ENCODE measurements around the gene ZNF536. TPM values are rescaled to one million over a fixed set of nuclear protein-coding genes. Genes with fewer than 3 reads are reported as not detected.

Gene ZNF536
- total and polyA plus RNA-seq, 2 donors (not counting 1 experiment from before 2014, with no cell fraction given) = not detected

GRCh38 chr19:30487178-30487577 is 115.0 kb downstream of the ZNF536 start:
- no peak overlapping the region for H3K4me2 ChIP-seq (replicated peaks; ENCODE audit: low read depth, low read length, poor library complexity, severe bottlenecking)
- no peaks in the 10 kb centered on the region for H3K79me2 ChIP-seq (ENCODE audit: control insufficient read depth, insufficient read depth, low read length)
- no peak overlapping the region for H3K9ac ChIP-seq (ENCODE audit: low read length)
- ChIA-PET POLR2A (no interaction called here), CTCF (no interaction called here)
- Mint-ChIP-seq H3K4me1 (no peaks in the 10 kb centered on the region), H3K27ac (no peak overlapping the region), H3K27me3 (no peaks in the 10 kb centered on the region), H3K9me3 (ENCODE audit: insufficient read depth) (peaks cover 4% of the 10 kb centered on the region), H3K4me3 (no peak overlapping the region)
- no peak for TF ChIP-seq CTCF (IDR thresholded peaks at IDR 0.05)
- TF ChIP-seq EZH2 (IDR thresholded peaks at IDR 0.05; ENCODE audit: borderline replicate concordance, insufficient read depth, low read depth, low read length, poor library complexity, severe bottlenecking) = no peak
- DNase-seq (no peak), ATAC-seq (ENCODE audit: low read depth) (no peak)
- no peak overlapping the region for H3K27ac ChIP-seq (ENCODE audit: low read length in 2 of 2)
- H2AFZ ChIP-seq (ENCODE audit: insufficient read depth, low read depth, low read length, poor library complexity, severe bottlenecking) = no peak overlapping the region
- H3K27me3 ChIP-seq (replicated peaks in 1 of 4; ENCODE audit: control extremely low read depth in 1 of 4, control insufficient read depth in 3 of 4, insufficient read depth in 4 of 4, low read length in 3 of 4) = peaks cover 0 to 2% (median 0%) of the 10 kb centered on the region in 4 experiments
- no peaks in the 10 kb centered on the region for H3K36me3 ChIP-seq (replicated peaks in 1 of 2; ENCODE audit: control extremely low read depth in 1 of 2, control insufficient read depth in 1 of 2, extremely low read depth in 1 of 2, insufficient read depth in 2 of 2, low read length in 1 of 2)
- intact Hi-C loops (cut with micrococcal nuclease) = no loop called here
- H4K20me1 ChIP-seq (ENCODE audit: control insufficient read depth, insufficient read depth, low read length, poor library complexity, severe bottlenecking) = no peaks in the 10 kb centered on the region
- no peaks in the 10 kb centered on the region for H3K4me1 ChIP-seq (ENCODE audit: control insufficient read depth in 2 of 2, insufficient read depth in 2 of 2, low read length in 2 of 2)
- H3K4me3 ChIP-seq (ENCODE audit: control extremely low read depth in 1 of 5, extremely low read depth in 1 of 5, insufficient read depth in 1 of 5, low read depth in 2 of 5, low read length in 4 of 5) = no peak overlapping the region
- H3K9me3 ChIP-seq (ENCODE audit: control extremely low read depth in 1 of 3, control insufficient read depth in 2 of 3, insufficient read depth in 1 of 3, low read length in 2 of 3) = peaks cover 0 to 11% (median 0%) of the 10 kb centered on the region in 3 donors
- 90% methylated on average over 2 of the region's 3 CpGs for WGBS (ENCODE audit: insufficient coverage)

GRCh38 chr19:30488191-30488590 is 116.0 kb downstream of the ZNF536 start:
- no peaks in the 10 kb centered on the region for H3K4me1 ChIP-seq (ENCODE audit: control insufficient read depth in 2 of 2, insufficient read depth in 2 of 2, low read length in 2 of 2)
- no peak overlapping the region for H3K27ac Mint-ChIP-seq
- H3K9me3 ChIP-seq (ENCODE audit: control extremely low read depth in 1 of 3, control insufficient read depth in 2 of 3, insufficient read depth in 1 of 3, low read length in 2 of 3) = peaks cover 0 to 5% (median 0%) of the 10 kb centered on the region in 3 donors
- H3K9ac ChIP-seq (ENCODE audit: low read length) = no peak overlapping the region
- H3K4me3 ChIP-seq (ENCODE audit: control extremely low read depth in 1 of 5, extremely low read depth in 1 of 5, insufficient read depth in 1 of 5, low read depth in 2 of 5, low read length in 4 of 5) = no peak overlapping the region
- TF ChIP-seq CTCF (IDR thresholded peaks at IDR 0.05) (no peak), EZH2 (IDR thresholded peaks at IDR 0.05; ENCODE audit: borderline replicate concordance, insufficient read depth, low read depth, low read length, poor library complexity, severe bottlenecking) (no peak)
- POLR2A ChIA-PET = no interaction called here
- no peak overlapping the region for H3K4me2 ChIP-seq (replicated peaks; ENCODE audit: low read depth, low read length, poor library complexity, severe bottlenecking)
- no peak overlapping the region for H3K27ac ChIP-seq (ENCODE audit: low read length in 2 of 2)
- peaks cover 4% of the 10 kb centered on the region for H3K9me3 Mint-ChIP-seq (ENCODE audit: insufficient read depth)
- no peaks in the 10 kb centered on the region for H3K79me2 ChIP-seq (ENCODE audit: control insufficient read depth, insufficient read depth, low read length)
- no peaks in the 10 kb centered on the region for H4K20me1 ChIP-seq (ENCODE audit: control insufficient read depth, insufficient read depth, low read length, poor library complexity, severe bottlenecking)
- H2AFZ ChIP-seq (ENCODE audit: insufficient read depth, low read depth, low read length, poor library complexity, severe bottlenecking) = no peak overlapping the region
- CTCF ChIA-PET = no interaction called here
- no peaks in the 10 kb centered on the region for H3K36me3 ChIP-seq (replicated peaks in 1 of 2; ENCODE audit: control extremely low read depth in 1 of 2, control insufficient read depth in 1 of 2, extremely low read depth in 1 of 2, insufficient read depth in 2 of 2, low read length in 1 of 2)
- H3K4me3 Mint-ChIP-seq = no peak overlapping the region
- DNase-seq = no peak
- no CpG with 5 or more reads among the region's 3 CpGs for WGBS (ENCODE audit: insufficient coverage)
- intact Hi-C loops (cut with micrococcal nuclease) = no loop called here
- ATAC-seq (ENCODE audit: low read depth) = no peak
- H3K4me1 Mint-ChIP-seq = no peaks in the 10 kb centered on the region
- no peaks in the 10 kb centered on the region for H3K27me3 Mint-ChIP-seq
- peaks cover 0 to 2% (median 0%) of the 10 kb centered on the region in 4 experiments for H3K27me3 ChIP-seq (replicated peaks in 1 of 4; ENCODE audit: control extremely low read depth in 1 of 4, control insufficient read depth in 3 of 4, insufficient read depth in 4 of 4, low read length in 3 of 4)

Measured in B cell (primary cell).